Measurements from ENCODE around the gene RNU6-8. TPM values are rescaled to one million over a fixed set of nuclear protein-coding genes. Genes with fewer than 3 reads are reported as not detected.

RNU6-8 gene
- total RNA-seq, 1 experiment from 2014 or later: not detected

DNA sequence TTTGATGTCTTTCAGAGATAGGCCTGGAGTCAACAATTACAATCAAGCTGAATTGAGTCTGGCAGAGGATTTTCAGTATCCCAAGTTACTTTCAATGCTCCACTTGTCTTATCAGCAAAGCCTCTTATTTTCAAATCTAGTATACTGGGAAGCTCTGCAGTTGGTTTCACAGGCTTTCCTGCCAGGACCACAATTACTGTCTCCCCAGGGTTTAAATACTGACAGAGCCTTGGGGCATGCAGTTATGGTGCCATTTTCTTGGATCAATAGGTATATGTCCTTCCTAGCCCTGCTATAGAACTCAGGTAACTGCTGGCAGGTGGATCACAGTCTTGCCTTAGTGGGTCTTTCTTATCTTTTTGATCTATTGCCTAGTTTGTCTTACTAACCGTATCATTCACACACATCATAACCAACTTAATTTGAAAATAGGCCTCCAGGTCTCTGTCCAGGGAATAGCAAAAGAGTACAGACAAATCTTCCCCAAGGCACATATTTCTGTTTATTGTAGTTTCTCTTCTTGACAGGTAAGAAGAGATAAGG, 22.4 kb upstream of the RNU6-8 start:
- H3K4me1 ChIP-seq (ENCODE audit: control insufficient read depth in 1 of 2, insufficient read depth in 2 of 2, low read length in 2 of 2): peaks cover 9 to 16% of the 10 kb centered on the region in 2 experiments
- DNase-seq (ENCODE audit: low read depth, low spot score) (no peak), ATAC-seq (peak; percentile 21; the same call in 1 of the 2 replicates)
- no peak overlapping the region for H3K9ac ChIP-seq (ENCODE audit: low read length)
- no peaks in the 10 kb centered on the region for H3K27me3 ChIP-seq (ENCODE audit: insufficient read depth, low read length)
- H2AFZ ChIP-seq (ENCODE audit: low read depth, low read length, poor library complexity, severe bottlenecking): peak overlapping the region; percentile 60
- TF ChIP-seq EZH2 (IDR thresholded peaks at IDR 0.05) (no peak), ZFX (IDR thresholded peaks at IDR 0.05) (no peak), TCF7L2 (IDR thresholded peaks at IDR 0.05; ENCODE audit: borderline replicate concordance, extremely low read depth, insufficient read depth, insufficient read length) (no peak), CBX3 (IDR thresholded peaks at IDR 0.05; ENCODE audit: low read depth) (no peak)
- TF ChIP-seq, protein P1, sequence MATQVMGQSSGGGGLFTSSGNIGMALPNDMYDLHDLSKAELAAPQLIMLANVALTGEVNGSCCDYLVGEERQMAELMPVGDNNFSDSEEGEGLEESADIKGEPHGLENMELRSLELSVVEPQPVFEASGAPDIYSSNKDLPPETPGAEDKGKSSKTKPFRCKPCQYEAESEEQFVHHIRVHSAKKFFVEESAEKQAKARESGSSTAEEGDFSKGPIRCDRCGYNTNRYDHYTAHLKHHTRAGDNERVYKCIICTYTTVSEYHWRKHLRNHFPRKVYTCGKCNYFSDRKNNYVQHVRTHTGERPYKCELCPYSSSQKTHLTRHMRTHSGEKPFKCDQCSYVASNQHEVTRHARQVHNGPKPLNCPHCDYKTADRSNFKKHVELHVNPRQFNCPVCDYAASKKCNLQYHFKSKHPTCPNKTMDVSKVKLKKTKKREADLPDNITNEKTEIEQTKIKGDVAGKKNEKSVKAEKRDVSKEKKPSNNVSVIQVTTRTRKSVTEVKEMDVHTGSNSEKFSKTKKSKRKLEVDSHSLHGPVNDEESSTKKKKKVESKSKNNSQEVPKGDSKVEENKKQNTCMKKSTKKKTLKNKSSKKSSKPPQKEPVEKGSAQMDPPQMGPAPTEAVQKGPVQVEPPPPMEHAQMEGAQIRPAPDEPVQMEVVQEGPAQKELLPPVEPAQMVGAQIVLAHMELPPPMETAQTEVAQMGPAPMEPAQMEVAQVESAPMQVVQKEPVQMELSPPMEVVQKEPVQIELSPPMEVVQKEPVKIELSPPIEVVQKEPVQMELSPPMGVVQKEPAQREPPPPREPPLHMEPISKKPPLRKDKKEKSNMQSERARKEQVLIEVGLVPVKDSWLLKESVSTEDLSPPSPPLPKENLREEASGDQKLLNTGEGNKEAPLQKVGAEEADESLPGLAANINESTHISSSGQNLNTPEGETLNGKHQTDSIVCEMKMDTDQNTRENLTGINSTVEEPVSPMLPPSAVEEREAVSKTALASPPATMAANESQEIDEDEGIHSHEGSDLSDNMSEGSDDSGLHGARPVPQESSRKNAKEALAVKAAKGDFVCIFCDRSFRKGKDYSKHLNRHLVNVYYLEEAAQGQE (IDR thresholded peaks at IDR 0.05; ENCODE audit: low read depth): no peak
- RAD21 ChIA-PET (ENCODE audit: low non-redundant PET in 1 of 2, low total read pairs in 2 of 2, uncharacterized antibody in 2 of 2, unreplicated experiment in 2 of 2): no interaction called here
- POLR2A ChIA-PET: no interaction called here
- no peaks in the 10 kb centered on the region for H3K79me2 ChIP-seq (ENCODE audit: insufficient read depth, low read length)
- peak overlapping the region; percentile 43 for H3K4me2 ChIP-seq (ENCODE audit: low read length)
- intact Hi-C loops (cut with micrococcal nuclease): no loop called here
- CTCF ChIA-PET: no interaction called here
- no peak overlapping the region for H3K4me3 ChIP-seq (replicated peaks in 1 of 2; ENCODE audit: low read depth in 1 of 2, low read length in 2 of 2)
- no peaks in the 10 kb centered on the region for H3K9me3 ChIP-seq (ENCODE audit: control insufficient read depth in 1 of 2, insufficient read depth in 1 of 2, low read depth in 1 of 2, low read length in 2 of 2)
- H3K36me3 ChIP-seq (ENCODE audit: control insufficient read depth in 1 of 2, insufficient read depth in 2 of 2, low read length in 2 of 2): no peaks in the 10 kb centered on the region
- H3K27ac ChIP-seq (ENCODE audit: low read depth, low read length): no peak overlapping the region
- no TSS peak for BruUV-seq (replicated peaks)
- no peaks in the 10 kb centered on the region for H3K9me2 ChIP-seq (ENCODE audit: insufficient read depth)
- no peaks in the 10 kb centered on the region for H4K20me1 ChIP-seq (ENCODE audit: insufficient read depth)
